ENCODE measurements around the gene GJC2.

DNA sequence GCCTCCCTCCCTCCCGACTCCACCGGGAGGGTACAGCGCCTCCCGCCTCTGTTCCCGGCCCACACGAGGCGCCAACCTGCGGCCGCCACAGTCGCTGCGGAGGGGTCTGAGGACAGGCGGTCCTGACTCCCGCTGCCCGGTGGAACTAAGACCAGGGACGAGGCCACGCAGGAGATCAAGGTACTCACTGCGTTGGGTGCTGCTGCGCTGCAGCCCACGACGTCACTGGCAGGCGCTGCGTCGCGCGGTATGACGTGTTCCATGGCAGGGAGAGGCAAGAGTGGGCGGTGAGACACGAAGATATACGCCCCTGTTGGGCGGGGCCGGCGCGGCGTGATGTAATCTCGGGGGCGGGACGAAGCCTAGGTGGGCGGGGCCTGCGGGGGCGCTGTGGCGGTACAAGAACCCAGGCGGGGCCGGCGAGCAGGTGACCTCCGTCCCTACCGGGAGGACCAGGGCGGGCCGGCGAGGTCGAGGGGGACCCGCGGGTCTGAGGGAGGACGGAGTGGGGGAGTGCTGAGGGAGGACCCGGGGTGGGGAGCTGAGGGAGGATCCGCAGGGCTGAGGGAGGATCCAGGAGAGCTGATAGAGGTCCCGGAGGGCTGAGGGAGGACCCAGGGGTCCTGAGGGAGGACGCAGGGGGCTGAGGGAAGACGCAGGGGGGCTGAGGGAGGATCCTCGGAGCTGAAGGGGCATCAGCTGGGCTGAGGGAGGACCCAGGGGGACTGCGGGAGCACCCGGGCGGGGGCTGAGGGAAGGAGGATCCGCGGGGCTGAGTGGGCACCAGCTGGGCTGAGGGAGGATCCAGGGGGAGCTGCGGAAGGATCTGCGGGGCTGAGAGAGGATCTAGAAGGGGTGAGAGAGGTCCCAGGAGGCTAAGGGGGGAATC, 40.4 kb upstream of the GJC2 start, which contains the start of gene MRPL55:
- TF ChIP-seq, protein P1, sequence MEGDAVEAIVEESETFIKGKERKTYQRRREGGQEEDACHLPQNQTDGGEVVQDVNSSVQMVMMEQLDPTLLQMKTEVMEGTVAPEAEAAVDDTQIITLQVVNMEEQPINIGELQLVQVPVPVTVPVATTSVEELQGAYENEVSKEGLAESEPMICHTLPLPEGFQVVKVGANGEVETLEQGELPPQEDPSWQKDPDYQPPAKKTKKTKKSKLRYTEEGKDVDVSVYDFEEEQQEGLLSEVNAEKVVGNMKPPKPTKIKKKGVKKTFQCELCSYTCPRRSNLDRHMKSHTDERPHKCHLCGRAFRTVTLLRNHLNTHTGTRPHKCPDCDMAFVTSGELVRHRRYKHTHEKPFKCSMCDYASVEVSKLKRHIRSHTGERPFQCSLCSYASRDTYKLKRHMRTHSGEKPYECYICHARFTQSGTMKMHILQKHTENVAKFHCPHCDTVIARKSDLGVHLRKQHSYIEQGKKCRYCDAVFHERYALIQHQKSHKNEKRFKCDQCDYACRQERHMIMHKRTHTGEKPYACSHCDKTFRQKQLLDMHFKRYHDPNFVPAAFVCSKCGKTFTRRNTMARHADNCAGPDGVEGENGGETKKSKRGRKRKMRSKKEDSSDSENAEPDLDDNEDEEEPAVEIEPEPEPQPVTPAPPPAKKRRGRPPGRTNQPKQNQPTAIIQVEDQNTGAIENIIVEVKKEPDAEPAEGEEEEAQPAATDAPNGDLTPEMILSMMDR (IDR thresholded peaks at IDR 0.05), result peak in 1 of 5 experiments; percentile 5
- TF ChIP-seq POLR2AphosphoS5 (IDR thresholded peaks at IDR 0.05) (peak; percentile 99 to 100 (median 99)), POLR2A (IDR thresholded peaks at IDR 0.05) (peak; percentile 98), EP300 (IDR thresholded peaks at IDR 0.05; ENCODE audit: low read depth) (no peak)
